AG08395 (cell line): ENCODE results near the gene ZEB2.

Experiments
- DNase-seq: peaks from one replicate; pipeline ENCODE4 v3.0.0; 2012; ENCODE audit warnings: mixed read lengths, low spot score

The ZEB2 gene

GRCh38 chr2:144449028-144449406, 70.9 kb downstream of the ZEB2 start:
- peak; percentile 43 for DNase-seq

- no peak for DNase-seq
Observed at GRCh38 chr2:144448389-144449027, 71.4 kb downstream of the ZEB2 start.

GRCh38 chr2:144447535-144447934, 72.4 kb downstream of the ZEB2 start:
- DNase-seq = no peak

- no peak for DNase-seq
Observed at GRCh38 chr2:144446136-144446535, 73.8 kb downstream of the ZEB2 start.

GRCh38 chr2:144445196-144445595, 74.7 kb downstream of the ZEB2 start:
- DNase-seq = no peak

- DNase-seq = no peak
Observed at GRCh38 chr2:144443837-144444817, 75.8 kb downstream of the ZEB2 start.

GRCh38 chr2:144441711-144442141, 78.2 kb downstream of the ZEB2 start:
- DNase-seq = no peak

- no peak for DNase-seq
Observed at GRCh38 chr2:144439993-144440392, 79.9 kb downstream of the ZEB2 start.

- DNase-seq = no peak
Observed at GRCh38 chr2:144438801-144439631, 80.9 kb downstream of the ZEB2 start.

- no peak for DNase-seq
Observed at GRCh38 chr2:144437636-144438035, 82.3 kb downstream of the ZEB2 start.

- DNase-seq = no peak
Observed at GRCh38 chr2:144434425-144435222, 85.3 kb downstream of the ZEB2 start.

GRCh38 chr2:144432921-144433320, 87.0 kb downstream of the ZEB2 start:
- DNase-seq = no peak

- DNase-seq = no peak
Observed at GRCh38 chr2:144431998-144432397, 87.9 kb downstream of the ZEB2 start.

- no peak for DNase-seq
Observed at GRCh38 chr2:144431392-144431783, 88.5 kb downstream of the ZEB2 start.

- peak; percentile 40 for DNase-seq
Observed at GRCh38 chr2:144430722-144431391, 89.1 kb downstream of the ZEB2 start.

GRCh38 chr2:144429396-144430112, 90.4 kb downstream of the ZEB2 start:
- no peak for DNase-seq

GRCh38 chr2:144426981-144427479, 92.9 kb downstream of the ZEB2 start:
- peak; percentile 17 for DNase-seq

GRCh38 chr2:144426355-144426754, 93.6 kb downstream of the ZEB2 start:
- no peak for DNase-seq

GRCh38 chr2:144424559-144425240, 95.2 kb downstream of the ZEB2 start:
- DNase-seq = no peak
